ELR (cell line): ENCODE data around the gene GABRG3.

Experiments used
- DNase-seq: peaks from one replicate; pipeline ENCODE4 v3.0.0-alpha.2; 2015; ENCODE audit warnings: low read depth

Gene GABRG3

GRCh38 chr15:27514526-27514925 is 543.5 kb downstream of the GABRG3 start:
- DNase-seq: no peak

- no peak for DNase-seq
Measured at GRCh38 chr15:27527490-27528067, 556.6 kb downstream of the GABRG3 start.

DNA sequence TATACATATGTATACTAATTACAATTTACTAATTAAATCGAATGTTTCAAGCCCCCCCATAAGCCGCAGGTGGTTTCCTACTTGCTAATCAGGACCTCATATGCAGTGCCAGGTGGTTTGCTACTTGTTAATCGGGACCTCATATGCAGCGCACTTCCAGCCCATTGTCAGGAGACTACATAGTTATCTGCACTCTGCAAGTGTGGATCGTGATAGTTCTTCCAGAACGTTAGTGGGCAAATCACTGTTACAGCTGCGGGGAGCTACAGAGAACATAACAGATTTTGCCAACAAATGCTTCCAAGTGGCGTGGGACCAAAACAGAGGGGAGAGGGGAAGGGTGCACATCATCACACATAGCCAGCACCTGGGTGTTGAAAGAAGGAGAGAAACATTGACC is 558.4 kb downstream of the GABRG3 start:
- no peak for DNase-seq

DNA sequence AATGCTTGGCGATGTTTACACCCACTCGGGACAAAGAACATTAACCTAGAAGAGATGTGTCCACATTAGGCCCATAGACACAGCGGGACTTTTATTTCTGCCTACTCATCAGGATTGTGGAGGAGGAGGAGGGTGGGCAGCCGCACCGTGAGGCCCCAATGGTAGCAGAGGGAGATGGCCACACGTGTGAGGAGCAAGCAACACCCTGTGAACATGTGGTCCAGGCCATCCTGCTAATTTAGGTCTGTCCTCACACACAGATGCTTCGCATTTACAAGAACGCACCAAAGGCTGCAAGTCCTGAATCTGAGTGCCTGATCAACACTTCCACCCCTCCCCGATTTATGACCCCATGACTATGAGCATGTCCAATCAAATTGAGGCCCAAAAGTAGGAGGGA is 560.0 kb downstream of the GABRG3 start:
- no peak for DNase-seq

GRCh38 chr15:27532358-27532757 is 561.4 kb downstream of the GABRG3 start:
- no peak for DNase-seq

GRCh38 chr15:27535445-27536129 is 564.6 kb downstream of the GABRG3 start:
- no peak for DNase-seq

GRCh38 chr15:27538325-27538724 is 567.3 kb downstream of the GABRG3 start:
- DNase-seq: no peak

DNA sequence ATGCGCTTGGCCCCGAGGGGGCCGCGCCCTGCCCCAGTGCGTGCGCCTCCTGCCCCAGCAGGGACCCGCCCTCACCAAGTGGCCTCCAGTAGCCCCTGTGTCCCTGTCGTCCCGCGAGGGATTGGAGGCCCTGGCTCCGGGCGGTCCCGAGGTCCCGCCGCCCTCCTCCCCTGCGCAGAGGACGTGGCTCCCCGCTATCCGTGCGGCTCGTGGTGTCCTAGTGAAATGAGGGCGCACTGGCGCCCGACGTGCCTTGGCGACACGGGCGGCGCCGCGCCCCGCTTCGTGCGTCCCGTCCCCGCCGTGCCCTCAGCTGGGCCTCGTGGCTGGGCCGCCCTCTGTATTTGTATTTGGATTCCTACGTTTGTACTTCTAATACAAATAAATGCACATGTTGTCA is 570.6 kb downstream of the GABRG3 start:
- DNase-seq: no peak

DNA sequence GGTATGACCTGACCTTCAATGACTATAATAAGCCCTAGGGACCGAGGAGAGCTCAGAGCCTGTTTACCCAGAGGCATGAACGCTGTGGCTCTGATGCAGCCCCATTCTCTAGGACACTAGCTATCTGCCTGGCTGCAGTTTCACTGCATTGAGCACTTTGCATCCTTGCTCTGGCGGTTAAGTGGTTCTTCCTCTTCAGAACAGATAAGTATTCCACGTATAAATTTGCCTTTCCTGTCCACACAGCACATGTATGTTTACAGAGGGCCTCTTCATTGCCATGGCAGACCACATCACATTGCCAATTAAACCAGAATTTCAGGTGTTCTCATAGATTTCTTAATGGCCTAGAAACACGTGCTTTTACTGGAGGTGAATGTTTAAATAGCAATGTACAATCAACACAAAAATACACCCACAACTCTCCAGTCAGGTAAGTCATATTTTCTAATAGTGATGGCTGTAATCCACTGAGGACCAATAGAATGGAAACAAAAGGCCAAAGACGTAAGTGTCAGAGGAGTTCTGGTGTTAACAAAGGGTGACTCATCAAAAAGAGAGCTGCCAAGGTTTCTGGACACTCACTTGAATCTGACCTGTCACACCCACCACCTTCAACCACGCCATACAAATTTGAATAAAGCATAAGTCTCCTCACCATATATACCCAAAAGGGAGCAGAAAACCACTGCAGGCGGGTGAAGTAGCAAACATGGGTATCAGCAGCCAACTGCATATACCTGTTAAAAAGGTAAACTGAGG is 574.7 kb downstream of the GABRG3 start:
- no peak for DNase-seq

- no peak for DNase-seq
Measured at GRCh38 chr15:27549746-27550145, 578.8 kb downstream of the GABRG3 start.

DNA sequence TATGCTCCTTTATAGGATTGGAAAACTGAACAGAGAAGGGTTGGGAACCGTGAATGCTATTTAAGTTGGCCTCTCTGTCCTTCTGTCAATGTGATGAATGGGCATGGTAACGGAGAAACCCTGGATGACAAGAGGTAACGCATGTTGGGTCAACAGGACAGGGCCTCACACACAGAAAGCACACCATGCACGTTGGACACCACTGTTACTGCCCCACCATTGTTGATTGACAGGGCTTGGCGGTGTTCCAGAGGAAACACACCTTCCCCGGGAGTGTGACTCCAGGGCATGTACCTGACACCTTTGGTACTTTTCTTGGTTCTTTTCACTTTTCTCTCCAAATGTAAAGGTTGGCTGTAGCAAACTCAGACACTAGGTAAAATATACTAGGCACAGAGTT is 579.7 kb downstream of the GABRG3 start:
- DNase-seq: no peak

- no peak for DNase-seq
Measured at GRCh38 chr15:27561816-27562215, 590.8 kb downstream of the GABRG3 start.

- no peak for DNase-seq
Measured at GRCh38 chr15:27563765-27564370, 592.9 kb downstream of the GABRG3 start.

DNA sequence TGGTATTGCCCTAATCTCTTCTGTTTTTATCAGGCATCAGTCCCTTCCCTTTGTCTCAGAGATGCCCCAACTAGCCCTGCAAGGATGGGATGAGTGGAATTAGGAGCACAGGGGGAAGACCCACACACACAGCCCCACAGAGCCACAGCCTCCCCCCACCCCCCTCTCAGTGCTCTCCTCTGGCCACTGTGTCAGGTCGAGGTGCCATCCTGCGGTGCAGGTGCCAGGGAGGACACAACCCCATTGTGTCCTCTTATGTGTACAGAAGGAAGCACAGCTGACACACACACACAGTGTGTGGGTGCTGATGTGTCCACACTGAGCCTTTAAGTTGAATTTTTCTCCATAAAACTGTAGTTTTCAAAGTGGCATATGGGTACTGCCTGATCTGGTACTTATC is 593.7 kb downstream of the GABRG3 start:
- no peak for DNase-seq

GRCh38 chr15:27570746-27571145 is 599.8 kb downstream of the GABRG3 start:
- no peak for DNase-seq

DNA sequence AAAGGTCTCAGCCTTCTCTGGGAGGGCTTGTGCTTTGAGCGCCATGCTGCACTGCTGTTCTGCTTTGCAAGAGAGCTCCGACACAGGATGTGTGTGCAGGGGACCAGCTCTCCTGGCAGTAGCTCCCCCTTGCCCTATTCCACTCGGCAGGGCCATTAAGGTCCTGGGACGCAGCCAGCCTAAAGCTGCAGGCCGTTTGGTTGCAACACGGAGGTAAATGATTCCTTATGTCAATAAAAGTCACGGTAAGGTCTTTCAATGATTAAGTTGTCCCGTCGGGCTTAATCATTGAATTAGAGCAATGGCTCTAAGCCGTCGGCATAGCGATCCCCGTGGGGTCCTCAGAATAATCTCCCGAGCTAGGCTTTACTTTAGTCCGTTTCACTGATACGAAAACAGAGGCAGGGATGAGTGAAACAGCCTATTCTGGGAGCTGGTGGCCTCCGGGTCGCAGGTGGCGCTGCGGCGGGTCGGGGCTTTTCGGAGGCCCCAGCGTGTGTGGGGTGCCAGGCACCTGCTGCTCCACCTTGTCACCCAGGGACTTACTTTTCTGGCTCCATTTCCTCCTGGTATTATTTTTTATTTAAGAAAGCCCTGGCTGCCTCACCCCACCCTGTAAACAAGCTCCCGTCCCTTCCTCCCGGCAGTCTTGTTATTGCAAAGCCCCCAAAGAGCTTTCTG is 603.0 kb downstream of the GABRG3 start:
- no peak for DNase-seq

DNA sequence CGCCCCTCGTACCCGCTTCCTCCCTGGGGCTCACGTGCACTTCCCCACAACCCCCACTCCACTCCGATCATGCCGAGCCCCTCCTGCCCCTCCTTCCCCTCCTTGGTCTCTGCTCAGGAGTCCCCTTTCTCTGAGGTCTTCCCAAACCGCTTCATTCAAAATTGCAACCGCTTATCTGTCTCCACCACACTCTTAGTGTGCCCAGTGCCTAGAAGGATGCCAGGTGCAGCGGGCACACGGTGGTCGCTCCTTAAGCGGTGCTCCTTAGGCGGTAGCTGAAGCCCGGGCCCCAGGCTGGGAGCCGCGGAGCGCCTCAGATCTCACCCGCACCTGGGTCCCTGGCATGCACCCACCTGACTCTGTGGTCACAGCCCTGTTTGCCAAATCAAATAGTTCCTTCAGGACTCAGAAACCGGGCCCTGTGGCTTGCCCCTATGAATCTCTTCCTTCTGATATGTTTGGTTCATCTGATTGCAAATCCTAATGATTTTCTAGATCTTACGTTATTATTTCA is 603.6 kb downstream of the GABRG3 start:
- no peak for DNase-seq

GRCh38 chr15:27575521-27575920 is 604.5 kb downstream of the GABRG3 start:
- no peak for DNase-seq

- no peak for DNase-seq
Measured at GRCh38 chr15:27576576-27576975, 605.6 kb downstream of the GABRG3 start.

DNA sequence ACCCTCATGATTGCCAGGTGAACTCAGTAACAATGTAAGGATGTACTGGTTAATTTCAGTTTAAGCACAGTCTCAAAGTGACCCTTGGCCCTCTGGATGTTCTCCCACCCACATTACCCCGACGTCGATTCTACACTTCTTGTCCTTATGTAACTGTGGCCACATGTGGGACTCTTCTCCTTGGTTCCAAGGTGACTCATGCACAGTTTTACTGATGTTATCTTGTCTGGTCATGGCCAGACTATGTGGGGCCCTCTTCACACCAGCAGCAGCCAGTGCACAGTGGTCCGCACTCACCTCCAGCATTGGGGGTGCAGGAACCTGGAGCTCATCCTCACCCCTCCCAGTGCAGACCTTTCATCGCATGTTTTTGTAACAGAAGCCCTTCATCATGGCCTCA is 608.8 kb downstream of the GABRG3 start:
- no peak for DNase-seq

DNA sequence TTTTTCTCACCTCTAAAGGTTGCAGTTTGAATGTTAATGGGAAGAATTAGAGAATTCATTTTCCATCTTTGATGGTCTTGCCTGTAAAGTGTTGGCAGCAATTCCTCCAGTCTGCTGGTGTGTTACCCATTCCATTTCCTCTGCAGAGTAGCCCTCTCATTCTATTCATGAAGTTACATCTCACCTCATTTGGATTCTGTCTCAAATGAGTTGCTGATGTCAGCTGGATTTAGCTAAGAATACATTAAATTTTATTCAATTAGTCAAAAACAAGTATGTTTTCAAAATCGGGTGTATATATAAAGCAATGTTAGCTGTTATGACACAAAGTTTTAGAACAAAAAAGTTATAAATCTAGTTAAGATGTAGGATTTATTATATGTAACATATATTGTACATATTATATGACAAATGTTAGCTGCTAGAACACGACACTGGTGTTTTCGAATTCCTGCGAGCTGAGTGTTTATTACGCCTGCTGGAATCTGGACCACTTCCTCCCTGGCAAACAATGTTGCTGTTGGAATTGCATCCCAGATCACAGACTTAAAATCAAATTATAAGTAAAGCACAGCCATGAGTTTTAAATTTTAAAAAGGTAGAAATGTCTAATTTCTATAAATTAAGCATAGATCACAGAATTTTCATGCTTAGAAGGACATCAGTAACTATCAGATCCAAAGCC is 611.9 kb downstream of the GABRG3 start:
- DNase-seq: no peak

DNA sequence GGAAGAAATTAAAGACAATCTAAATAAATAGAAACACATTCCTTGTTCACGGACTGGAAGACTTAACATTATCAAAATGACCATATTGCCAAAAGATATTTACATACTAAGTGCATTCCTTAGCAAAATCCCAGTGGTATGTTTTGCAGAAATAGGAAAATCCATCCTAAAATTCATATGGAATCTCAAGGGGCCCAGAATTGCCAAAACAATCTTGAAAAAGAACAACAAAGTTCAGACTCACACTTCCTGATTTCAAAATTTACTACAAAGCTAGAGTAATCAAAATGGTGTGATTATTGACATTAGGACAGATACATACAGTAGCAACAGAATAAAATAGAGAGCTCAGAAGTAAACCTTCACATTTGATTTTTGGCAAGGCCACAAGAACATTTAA is 612.7 kb downstream of the GABRG3 start:
- no peak for DNase-seq
